Prostate gland (tissue), 2 donors: ENCODE measurements around the gene KRT32. TPM values are rescaled to one million over a fixed set of nuclear protein-coding genes. Genes with fewer than 3 reads are reported as not detected.

ENCODE experiments used
- DNase-seq: peaks from one replicate; pipeline ENCODE4 v3.0.0-alpha.2; 2019; ENCODE audit warnings: low spot score
- H3K27ac ChIP-seq, 2 donors: fragments of 200-600 bp; sonication (generic); 2 replicates each; pipeline ENCODE4 v1.5.1; 2017 to 2019
- H3K27me3 ChIP-seq: fragments of 200-600 bp; sonication (generic); replicated peaks from 2 replicates; pipeline ENCODE4 v1.5.1; 2019; ENCODE audit not compliant: insufficient read depth
- H3K36me3 ChIP-seq, 2 donors: fragments of 200-600 bp; sonication (generic); 1 replicate in 1 of 2; 2 replicates in 1 of 2; pipeline versions ENCODE4 v1.5.1 to v1.8.1; 2017 to 2019
- H3K4me1 ChIP-seq: fragments of 200-600 bp; sonication (generic); replicated peaks from 2 replicates; pipeline ENCODE4 v1.5.1; 2019
- H3K4me3 ChIP-seq, 2 donors: fragments of 200-600 bp; sonication (generic); 2 replicates each; pipeline ENCODE4 v1.5.1; 2017 to 2019
- H3K9me3 ChIP-seq: fragments of 200-600 bp; sonication (generic); 2 replicates; pipeline ENCODE4 v1.5.1; 2017
- CTCF ChIP-seq, 4 experiments: fragments of 200-600 bp in 2 of 4; fragments of 450-650 bp in 2 of 4; sonication (generic) in 2 of 4; IDR thresholded peaks; 1 replicate in 3 of 4; 2 replicates in 1 of 4; pipeline ENCODE4 v1.5.1; 2016 to 2019; ENCODE audit warnings: antibody characterized with exemption in 4 of 4, mild to moderate bottlenecking in 2 of 4, moderate library complexity in 2 of 4
- POLR2A ChIP-seq: fragments of 450-650 bp; IDR thresholded peaks from one replicate; pipeline ENCODE4 v1.6.1; 2016; ENCODE audit warnings: antibody characterized with exemption, mild to moderate bottlenecking
- POLR2AphosphoS5 ChIP-seq: sonication (generic); formaldehyde crosslinking; IDR thresholded peaks from one replicate; pipeline ENCODE4 v1.6.1; 2017; ENCODE audit warnings: antibody characterized with exemption
- WGBS: methylation state at CpG from one replicate; pipeline ENCODE4 v1.1.5; 2018; 5-methylcytosine and 5-hydroxymethylcytosine counted together
- intact Hi-C: fragments of 100-400 bp; cut with DNase I; formaldehyde crosslinking; loops from one replicate; pipeline ENCODE4 v1.14.2; 2022
- total RNA-seq, 2 donors: library from RNA; depleted of rRNA; stranded (reverse); fragments of >200 nt; gene quantifications; one replicate each; pipeline ENCODE4 v1.1.0, GENCODE V29; 2016

The KRT32 gene
- total RNA-seq, 2 donors from 2014 or later: not detected

- WGBS: 93% methylated on average over 6 of the region's 6 CpGs
- Histone ChIP-seq H3K4me1 (no peaks in the 10 kb centered on the region), H3K27me3 (no peaks in the 10 kb centered on the region), H3K36me3 (no peaks in the 10 kb centered on the region), H3K9me3 (no peaks in the 10 kb centered on the region), H3K4me3 (no peak overlapping the region), H3K27ac (no peak overlapping the region)
- intact Hi-C loops: no loop called here
- TF ChIP-seq CTCF (IDR thresholded peaks at IDR 0.05): no peak
- no peak for TF ChIP-seq POLR2A
- no peak for TF ChIP-seq POLR2AphosphoS5
- DNase-seq: no peak
These were observed 18.2 kb downstream of the KRT32 start for GRCh38 chr17:41449008-41449407.

DNA sequence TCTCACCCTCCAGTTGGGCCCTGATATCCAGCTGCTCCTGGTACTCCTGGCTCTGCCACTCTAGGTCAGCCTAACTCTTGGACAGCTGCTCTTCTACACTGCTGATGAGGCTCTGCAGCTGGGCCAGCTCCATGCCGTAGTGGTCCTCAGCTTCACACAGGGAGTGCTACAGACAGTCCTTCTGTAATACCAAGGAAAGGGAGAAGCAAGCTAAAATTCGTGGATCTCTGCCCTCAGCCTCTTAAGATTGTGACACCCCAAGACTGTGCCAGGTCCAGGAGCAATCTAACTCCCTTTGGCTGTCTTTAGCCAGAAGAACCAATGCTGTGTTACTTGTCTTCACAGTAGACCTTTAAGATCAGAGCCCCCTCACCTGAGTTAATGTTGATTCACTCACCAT is 18.7 kb downstream of the KRT32 start:
- DNase-seq: no peak
- H3K9me3 ChIP-seq: no peaks in the 10 kb centered on the region
- no peak overlapping the region for H3K27ac ChIP-seq
- no peaks in the 10 kb centered on the region for H3K4me1 ChIP-seq
- H3K36me3 ChIP-seq: no peaks in the 10 kb centered on the region
- intact Hi-C loops: no loop called here
- TF ChIP-seq CTCF (IDR thresholded peaks at IDR 0.05) (no peak), POLR2A (no peak), POLR2AphosphoS5 (no peak)
- 55% methylated on average over 2 of the region's 2 CpGs for WGBS
- no peaks in the 10 kb centered on the region for H3K27me3 ChIP-seq
- no peak overlapping the region for H3K4me3 ChIP-seq

DNA sequence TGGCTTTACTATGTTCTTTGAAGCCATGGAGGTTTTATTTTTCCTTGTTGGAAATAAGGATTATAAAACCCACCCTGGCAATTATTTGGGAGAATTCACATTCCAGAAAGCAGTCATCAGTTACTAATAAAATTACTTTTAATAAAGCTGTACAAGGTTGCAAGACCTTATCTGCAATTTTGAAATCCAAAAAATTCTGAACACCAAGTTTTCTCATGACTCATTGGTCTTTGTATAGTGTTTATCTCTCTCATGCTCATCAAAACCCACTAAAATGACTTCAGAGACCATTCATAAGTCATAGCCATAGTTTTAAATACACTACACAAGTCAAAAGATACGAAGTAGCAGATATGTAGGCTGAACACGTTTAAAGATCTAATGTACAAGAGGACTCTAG is 20.4 kb downstream of the KRT32 start:
- 41% methylated on average over 2 of the region's 2 CpGs for WGBS

GRCh38 chr17:41444640-41445039 is 22.5 kb downstream of the KRT32 start:
- 64% methylated on average over 3 of the region's 3 CpGs for WGBS
- Histone ChIP-seq H3K27ac (no peak overlapping the region), H3K9me3 (no peaks in the 10 kb centered on the region), H3K36me3 (no peaks in the 10 kb centered on the region), H3K4me1 (no peaks in the 10 kb centered on the region), H3K27me3 (no peaks in the 10 kb centered on the region), H3K4me3 (no peak overlapping the region)
- TF ChIP-seq POLR2A (no peak), POLR2AphosphoS5 (no peak)
- intact Hi-C loops: no loop called here
- no peak for DNase-seq

More for the DNA sequence above, 20.4 kb downstream of the KRT32 start:
- no peak overlapping the region for H3K4me3 ChIP-seq
- intact Hi-C loops: no loop called here
- no peaks in the 10 kb centered on the region for H3K4me1 ChIP-seq
- no peak for DNase-seq
- TF ChIP-seq CTCF (IDR thresholded peaks at IDR 0.05) (no peak), POLR2AphosphoS5 (no peak), POLR2A (no peak)
- H3K27ac ChIP-seq: no peak overlapping the region
- H3K9me3 ChIP-seq: no peaks in the 10 kb centered on the region
- no peaks in the 10 kb centered on the region for H3K27me3 ChIP-seq
- H3K36me3 ChIP-seq: no peaks in the 10 kb centered on the region

- no peak for DNase-seq
- no peak overlapping the region for H3K27ac ChIP-seq
- intact Hi-C loops: no loop called here
- no peaks in the 10 kb centered on the region for H3K36me3 ChIP-seq
- TF ChIP-seq POLR2AphosphoS5 (no peak), CTCF (IDR thresholded peaks at IDR 0.05) (no peak), POLR2A (no peak)
- 79% methylated on average over 1 of the region's 1 CpG for WGBS
- H3K27me3 ChIP-seq: no peaks in the 10 kb centered on the region
- no peaks in the 10 kb centered on the region for H3K4me1 ChIP-seq
- H3K4me3 ChIP-seq: no peak overlapping the region
- no peaks in the 10 kb centered on the region for H3K9me3 ChIP-seq
These were observed 23.0 kb downstream of the KRT32 start for GRCh38 chr17:41444186-41444585.
